Measurements from ENCODE around the gene IMPG2.
"Not testable (repeated sequence)": the region's sequence is repeated elsewhere in the genome, so short reads cannot be mapped to it uniquely, and the experiment has no call there.

IMPG2 gene

GRCh38 chr3:101320475-101320874, at the start of gene IMPG2:
TSS of gene IMPG2 (minus strand) at chr3:101320575. CDS start at chr3:101320372, 203 bp downstream.
- no peak for DNase-seq

- DNase-seq: no peak
Observed at GRCh38 chr3:101362406-101362805, 42.0 kb upstream of the IMPG2 start.

GRCh38 chr3:101351829-101352228, 31.5 kb upstream of the IMPG2 start:
- DNase-seq: no peak

- DNase-seq: no peak
Observed at GRCh38 chr3:101340591-101340990, 20.2 kb upstream of the IMPG2 start.

- no peak for DNase-seq
Observed at GRCh38 chr3:101333883-101334282, 13.5 kb upstream of the IMPG2 start.

GRCh38 chr3:101329016-101329673, 8.8 kb upstream of the IMPG2 start:
- DNase-seq: no peak

GRCh38 chr3:101325393-101326134, 5.2 kb upstream of the IMPG2 start:
- DNase-seq: peak; percentile 34

- no peak for DNase-seq
Observed at GRCh38 chr3:101319531-101319930, 844 bp downstream of the IMPG2 start.

- no peak for DNase-seq
Observed at GRCh38 chr3:101312545-101312944, 7.8 kb downstream of the IMPG2 start.

GRCh38 chr3:101311676-101312075, 8.7 kb downstream of the IMPG2 start:
- no peak for DNase-seq

- DNase-seq: no peak
Observed at GRCh38 chr3:101310978-101311375, 9.4 kb downstream of the IMPG2 start.

- DNase-seq: not testable (repeated sequence)
Observed at GRCh38 chr3:101308147-101308772, 12.1 kb downstream of the IMPG2 start.

- no peak for DNase-seq
Observed at GRCh38 chr3:101303836-101304235, 16.5 kb downstream of the IMPG2 start.

- no peak for DNase-seq
Observed at GRCh38 chr3:101303089-101303731, 17.2 kb downstream of the IMPG2 start.

- no peak for DNase-seq
Observed at GRCh38 chr3:101300073-101300472, 20.3 kb downstream of the IMPG2 start.

- peak; percentile 8 for DNase-seq
Observed at GRCh38 chr3:101292027-101292426, 28.3 kb downstream of the IMPG2 start.

- DNase-seq: no peak
Observed at GRCh38 chr3:101288294-101288693, 32.1 kb downstream of the IMPG2 start.

- DNase-seq: no peak
Observed at GRCh38 chr3:101284757-101285156, 35.6 kb downstream of the IMPG2 start.

GRCh38 chr3:101281521-101282030, 38.8 kb downstream of the IMPG2 start:
- peak; percentile 67 for DNase-seq

GRCh38 chr3:101279765-101280385, 40.5 kb downstream of the IMPG2 start:
- DNase-seq: no peak

- no peak for DNase-seq
Observed at GRCh38 chr3:101279162-101279561, 41.2 kb downstream of the IMPG2 start.

GRCh38 chr3:101278727-101279126, 41.6 kb downstream of the IMPG2 start:
- no peak for DNase-seq

- no peak for DNase-seq
Observed at GRCh38 chr3:101273608-101274007, 46.8 kb downstream of the IMPG2 start.
